HG03460 (cell line): ENCODE measurements around the gene FAM114A2.
"Not testable (repeated sequence)": the region's sequence is repeated elsewhere in the genome, so short reads cannot be mapped to it uniquely, and the experiment has no call there.

Experiments
- ATAC-seq: cut with Tn5 transposase; IDR thresholded peaks from one replicate; pipeline ENCODE4 v1.9.1; 2021; ENCODE audit not compliant: unreplicated experiment

Gene FAM114A2

DNA sequence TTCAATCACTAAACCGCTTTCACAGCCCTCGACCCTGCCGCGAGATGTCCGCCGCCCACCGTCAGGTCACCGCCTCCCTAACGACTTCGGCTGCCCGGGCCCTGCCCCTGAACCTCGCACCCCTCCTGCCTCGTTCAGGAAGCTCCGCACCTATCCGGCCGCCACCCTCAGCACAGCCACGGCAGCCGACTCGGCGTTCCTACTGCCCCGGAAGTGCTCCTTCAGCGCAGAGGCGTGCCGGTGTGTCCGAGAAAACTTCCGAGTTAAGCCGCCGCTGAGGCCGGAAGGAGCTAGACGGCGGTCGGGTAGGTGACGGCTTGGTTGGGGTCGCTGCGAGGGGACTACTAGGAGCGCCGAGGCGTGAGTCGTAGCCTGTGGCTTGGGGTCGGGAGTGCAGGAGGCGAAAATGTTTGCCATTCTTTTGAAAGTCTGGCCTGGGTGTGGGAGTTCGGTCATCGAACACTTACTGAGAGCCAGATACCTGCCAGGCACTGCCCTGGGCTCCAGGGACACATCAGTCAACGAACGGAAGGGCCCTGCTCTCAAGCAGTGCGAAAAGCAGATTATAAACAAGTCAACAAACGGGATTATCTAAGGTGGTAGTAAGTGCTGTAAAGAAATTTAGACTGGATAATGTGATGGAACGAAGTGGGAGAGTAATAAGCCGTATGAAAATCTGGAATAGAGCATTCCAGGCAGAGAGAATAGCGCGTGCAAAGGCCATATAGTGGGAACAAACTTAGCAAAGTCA, at the start of gene FAM114A2, which contains the start of gene MFAP3:
TSS of gene FAM114A2 (minus strand) at position 204 of the 751 bp plus-strand sequence. CDS start 3,957 bp downstream, outside the sequence.
TSS of gene MFAP3 (plus strand) at position 261 of the 751 bp plus-strand sequence. CDS start 10,756 bp downstream, outside the sequence.
- peak; percentile 98 for ATAC-seq

DNA sequence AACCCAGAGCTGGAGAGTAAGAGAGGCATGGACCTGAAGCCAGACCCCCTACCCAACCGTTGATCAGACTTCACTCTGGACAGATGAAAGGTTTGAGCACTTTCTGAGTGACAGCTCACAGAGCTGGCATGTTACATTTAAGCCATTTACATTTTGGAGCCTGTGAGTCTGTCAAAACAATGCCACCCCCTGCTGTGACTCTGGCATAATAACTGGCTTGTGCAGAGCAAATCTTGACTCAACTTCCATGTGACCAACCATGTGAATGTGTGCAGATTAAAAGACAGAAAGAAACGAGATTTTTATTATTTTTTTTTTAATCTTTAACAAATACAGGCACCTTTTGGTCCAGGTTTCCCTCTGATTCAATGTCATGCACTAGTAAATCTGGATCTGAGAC, 48.5 kb upstream of the FAM114A2 start:
- ATAC-seq: no peak

DNA sequence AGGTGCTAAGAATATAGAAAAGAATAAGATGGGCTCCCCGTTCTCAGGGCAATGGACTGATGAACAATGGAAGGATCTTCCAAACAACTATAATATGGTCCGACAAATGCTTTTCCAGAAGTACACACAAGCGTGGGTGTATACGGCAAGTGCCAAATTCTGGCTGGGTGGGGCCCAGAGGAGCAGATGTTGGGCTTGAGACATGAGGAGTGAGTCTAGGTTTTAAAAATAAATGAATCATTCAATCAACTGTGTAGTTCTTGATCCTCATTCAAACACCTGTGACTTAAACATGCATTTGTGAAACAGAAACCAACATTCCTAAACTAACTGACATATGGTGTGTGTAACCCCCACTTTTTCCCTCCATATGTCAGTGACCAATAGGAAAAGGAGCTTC, 47.9 kb upstream of the FAM114A2 start:
- ATAC-seq: no peak

GRCh38 chr5:154086146-154086545, 47.4 kb upstream of the FAM114A2 start:
- no peak for ATAC-seq

DNA sequence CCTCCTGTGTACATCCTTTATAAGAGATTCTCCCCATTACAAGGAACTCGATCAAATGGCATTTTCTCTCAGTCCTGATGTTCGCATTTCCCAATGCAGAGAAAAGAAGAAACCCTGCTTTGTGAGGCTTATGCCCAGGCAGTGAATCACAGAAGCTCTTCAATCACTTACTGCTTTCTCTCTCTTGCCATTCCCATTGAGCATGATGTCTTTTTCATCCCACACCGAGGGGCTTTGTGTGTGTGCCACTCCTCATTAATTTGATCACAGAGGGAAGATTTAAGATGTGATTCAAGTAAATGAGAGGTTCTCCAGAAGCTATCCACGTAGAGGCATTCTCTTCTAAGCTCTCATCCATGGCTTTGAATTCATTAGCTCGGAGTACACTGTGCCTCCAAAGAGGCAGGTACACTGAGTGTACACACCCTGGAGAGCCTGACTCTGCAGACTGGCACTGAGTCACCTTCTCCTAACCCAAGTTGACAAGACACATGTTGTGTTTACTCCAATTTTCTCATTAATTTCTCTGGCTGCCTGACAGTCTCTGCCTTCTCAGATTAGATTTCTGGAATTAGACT, 45.4 kb upstream of the FAM114A2 start:
- no peak for ATAC-seq

GRCh38 chr5:154081246-154081645, 42.5 kb upstream of the FAM114A2 start:
- no peak for ATAC-seq

- no peak for ATAC-seq
Observed at GRCh38 chr5:154078272-154078671, 39.6 kb upstream of the FAM114A2 start.

DNA sequence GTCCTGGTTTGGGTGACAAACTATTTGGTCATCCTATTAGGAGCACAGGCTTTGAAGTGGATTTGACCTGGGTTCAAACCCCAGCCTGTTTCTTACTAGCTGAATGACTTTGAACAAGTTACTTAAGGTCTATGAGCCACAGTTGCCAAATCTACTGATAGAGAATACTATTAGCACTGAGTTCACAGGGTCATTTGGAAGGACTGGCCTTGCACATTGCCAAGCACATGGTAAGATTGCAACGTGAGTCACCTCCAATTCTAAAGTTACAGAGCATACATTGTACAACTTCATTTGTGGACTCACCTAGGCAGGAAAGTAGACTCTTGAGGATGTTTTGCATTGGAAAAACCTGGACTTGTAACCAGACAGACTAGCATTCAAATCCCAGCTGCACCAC, 39.0 kb upstream of the FAM114A2 start:
- no peak for ATAC-seq

DNA sequence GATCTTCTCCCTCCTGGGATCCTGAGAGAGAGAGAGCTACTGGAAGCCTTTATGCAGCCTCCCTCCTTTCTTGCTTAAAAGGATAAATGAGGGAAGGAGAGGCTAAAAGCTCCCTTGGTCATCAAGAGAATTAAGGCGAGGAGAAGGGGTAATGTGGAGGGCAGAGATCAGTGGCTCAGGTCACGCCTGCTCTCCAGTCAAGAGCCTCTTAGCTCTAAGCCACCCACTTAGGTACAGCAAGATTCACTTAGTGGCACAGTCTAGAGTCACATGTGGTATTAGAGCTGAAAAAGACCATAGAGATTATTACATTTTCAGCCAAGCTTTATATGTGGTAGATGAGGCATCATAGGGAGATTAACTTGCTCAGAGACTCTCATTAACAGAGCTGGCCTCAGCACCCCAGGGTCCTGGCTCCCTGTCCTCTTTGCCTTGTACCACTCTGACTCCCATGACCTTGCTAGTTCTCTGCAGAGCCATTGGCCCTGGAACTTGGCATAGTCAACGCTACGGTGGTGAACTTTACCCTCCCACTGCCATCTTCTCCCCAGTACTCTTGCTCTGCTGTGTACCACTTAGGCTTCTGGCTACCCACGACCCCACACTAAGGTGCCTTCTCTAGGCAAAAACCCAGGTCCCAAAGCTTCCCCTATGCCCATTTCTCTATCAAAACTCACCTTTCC, 37.7 kb upstream of the FAM114A2 start:
- no peak for ATAC-seq

DNA sequence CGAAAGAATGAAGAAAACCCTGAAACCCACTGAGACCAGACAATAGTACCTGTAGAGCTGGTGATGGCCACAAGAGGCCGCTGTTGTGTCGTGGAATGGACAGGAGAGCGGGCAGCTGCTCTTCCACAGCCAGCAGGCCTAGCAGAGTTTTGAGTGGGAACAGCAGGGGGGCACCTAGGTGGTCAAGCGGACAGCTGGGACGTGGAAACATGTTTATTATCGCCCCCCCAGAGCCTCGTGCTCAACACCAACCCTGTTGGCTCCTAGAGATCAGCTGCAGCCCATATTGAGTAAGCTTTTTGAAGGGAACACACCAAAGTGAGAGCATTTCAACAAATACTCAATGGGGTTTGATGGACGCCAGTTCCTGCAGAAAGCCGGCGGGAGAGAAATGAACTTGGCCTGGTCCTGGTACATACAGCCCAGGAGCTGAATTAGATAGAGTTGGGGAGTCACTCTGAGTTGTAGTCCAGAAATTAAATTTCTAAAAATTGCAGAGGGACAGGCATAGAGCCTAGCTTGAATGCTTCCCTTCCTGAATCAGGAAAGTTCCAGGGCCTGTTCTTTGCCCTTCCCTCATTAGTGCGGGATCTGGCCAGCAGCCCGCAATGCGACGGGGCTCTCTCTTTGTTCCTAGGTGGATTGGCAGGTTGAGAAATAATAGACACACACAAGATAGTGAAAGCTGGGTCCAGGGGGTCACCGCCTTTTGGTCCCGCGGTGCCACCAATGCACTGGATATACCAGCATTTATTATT, 33.9 kb upstream of the FAM114A2 start:
- ATAC-seq: peak; percentile 97

- peak; percentile 20 for ATAC-seq
Observed at GRCh38 chr5:154071799-154072413, 33.2 kb upstream of the FAM114A2 start.

- not testable (repeated sequence) for ATAC-seq
Observed at GRCh38 chr5:154069854-154070253, 31.1 kb upstream of the FAM114A2 start.

- no peak for ATAC-seq
Observed at GRCh38 chr5:154065971-154066370, 27.3 kb upstream of the FAM114A2 start.

- no peak for ATAC-seq
Observed at GRCh38 chr5:154063372-154063771, 24.7 kb upstream of the FAM114A2 start.

DNA sequence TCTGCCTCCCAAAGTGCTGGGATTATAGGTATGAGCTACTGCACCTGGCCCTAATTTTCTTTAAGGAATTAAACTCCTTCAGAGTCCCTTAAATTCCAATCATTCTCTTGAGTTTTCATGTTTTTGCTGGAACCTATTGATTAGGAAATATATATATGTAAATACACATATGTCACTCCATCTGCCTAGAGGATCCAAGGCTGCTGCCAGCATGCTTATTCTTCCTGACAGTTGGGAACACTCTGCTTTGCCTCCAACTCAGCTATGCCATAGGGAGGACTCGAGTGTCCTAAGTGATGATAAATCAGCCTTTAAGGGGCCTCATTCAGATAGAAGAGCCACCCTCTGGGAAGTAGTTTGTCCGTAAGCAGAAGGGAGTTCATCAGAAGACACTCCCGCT, 21.9 kb upstream of the FAM114A2 start:
- no peak for ATAC-seq

DNA sequence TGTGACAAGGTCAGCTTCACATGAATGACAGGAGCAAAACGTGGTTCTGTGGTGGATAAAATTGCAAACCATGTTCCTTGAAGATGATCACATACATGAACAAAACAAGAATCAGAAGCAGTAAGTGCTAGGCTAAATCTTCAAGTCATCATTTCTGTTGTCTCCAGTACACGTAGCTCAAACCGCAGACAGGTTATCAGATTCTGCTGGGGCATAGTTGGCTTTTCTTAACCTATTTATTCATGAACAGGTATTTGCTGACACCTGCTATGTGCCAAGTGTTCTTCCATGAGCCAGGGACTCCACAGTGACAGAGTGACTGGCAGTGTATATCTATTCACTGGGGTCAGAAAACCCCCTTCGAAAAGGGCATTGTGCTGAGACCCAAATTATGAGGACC, 20.9 kb upstream of the FAM114A2 start:
- no peak for ATAC-seq

DNA sequence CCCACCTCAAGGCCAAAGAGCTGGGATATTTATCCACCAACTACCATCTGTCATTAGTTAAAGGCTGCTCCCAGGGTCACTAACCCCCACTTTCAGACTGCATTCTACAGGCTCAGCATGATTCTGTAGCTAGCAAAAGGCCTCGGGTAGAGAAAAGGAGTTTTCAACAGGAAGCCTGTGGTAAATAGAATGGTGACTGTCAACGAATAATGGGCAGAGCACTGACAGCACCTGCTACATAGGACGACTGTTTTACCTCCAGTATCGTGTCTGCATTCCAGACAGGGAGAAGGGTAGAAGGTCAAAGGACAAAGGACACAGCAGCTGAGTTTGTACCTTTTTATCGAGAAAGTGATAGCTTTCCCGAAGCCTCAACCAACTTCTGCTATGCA, 20.3 kb upstream of the FAM114A2 start:
- peak; percentile 61 for ATAC-seq

GRCh38 chr5:154058055-154059038, 19.6 kb upstream of the FAM114A2 start:
- peak; percentile 75 for ATAC-seq

DNA sequence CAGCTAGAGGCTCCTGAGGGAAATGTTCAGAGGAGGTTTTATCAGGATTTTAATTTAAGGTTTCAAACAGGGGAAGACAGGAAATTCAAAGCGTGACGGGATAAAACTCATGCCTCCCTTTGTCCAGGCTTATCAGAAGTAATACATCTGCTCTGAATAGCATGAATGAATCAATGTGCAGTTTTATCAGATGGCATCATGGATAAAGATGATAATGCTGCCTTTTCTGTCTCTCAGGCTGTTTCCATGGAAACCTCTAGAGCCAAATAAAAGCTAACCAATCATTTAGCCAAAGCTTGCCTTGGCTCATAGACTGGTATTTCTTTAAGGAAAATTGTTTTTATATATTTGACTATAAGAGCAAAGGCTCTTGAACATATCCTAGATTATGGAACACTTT, 16.5 kb upstream of the FAM114A2 start:
- no peak for ATAC-seq

GRCh38 chr5:154053468-154053867, 14.8 kb upstream of the FAM114A2 start:
- ATAC-seq: no peak
